Posterior vena cava (tissue), 2 donors: ENCODE data around the gene HAND2. TPM values are rescaled to one million over a fixed set of nuclear protein-coding genes. Genes with fewer than 3 reads are reported as not detected.

Experiments used
- DNase-seq: peaks from one replicate; pipeline ENCODE4 v3.0.0-alpha.2; 2020; ENCODE audit warnings: low spot score
- intact Hi-C, 2 donors: fragments of 100-400 bp; cut with DNase I; formaldehyde crosslinking; loops; one replicate each; pipeline versions ENCODE4 v1.14.1 to v1.14.2; 2022 to 2023
- total RNA-seq, 2 donors: library from RNA; stranded (reverse); fragmentation: NEBNext Ultra II Directional; extraction: Animal tissue kit (Norgen Biotek cat#: 25700); gene quantifications; one replicate each; pipeline ENCODE4 v1.2.1, GENCODE V29; 2021
- donor health status: DM: yes; HTN: yes; CAD: no.
- donor health status: DM: yes; HTN: yes; CAD: no.

The HAND2 gene
- total RNA-seq, 2 donors from 2014 or later, result 1.1 to 3.5 TPM

DNA sequence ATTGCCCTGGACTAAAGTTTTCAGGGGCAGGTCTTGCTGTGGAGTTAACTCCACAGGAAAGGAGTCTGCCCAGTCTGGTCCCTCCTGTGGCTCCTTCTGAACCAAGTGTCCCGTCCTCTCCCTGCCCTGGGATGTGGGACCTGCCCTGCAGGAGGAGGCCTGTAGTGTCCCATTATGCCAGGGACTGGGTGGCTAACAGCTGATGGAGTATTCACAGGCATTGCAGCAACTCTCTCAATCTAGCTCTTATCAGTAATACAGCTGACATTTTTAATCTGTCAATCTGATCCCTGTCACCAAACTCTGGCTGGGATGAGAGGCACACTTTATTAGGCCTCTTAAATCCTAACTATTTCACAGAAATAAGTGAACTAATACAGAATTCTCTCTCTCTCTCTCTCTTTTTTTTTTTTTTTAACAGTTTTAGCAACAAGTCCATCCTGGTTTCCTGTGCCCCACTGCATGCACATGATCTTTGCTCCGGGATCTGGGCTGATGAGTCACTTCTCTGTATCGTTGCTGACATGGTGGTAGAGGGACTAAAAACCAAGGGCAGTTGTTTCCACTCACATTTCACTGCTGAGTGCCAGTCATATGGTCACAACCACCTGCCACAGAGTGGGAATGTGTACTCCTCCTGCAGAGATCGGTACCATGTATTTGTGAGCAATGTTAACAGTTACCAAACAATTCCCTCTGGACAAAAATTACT is 39.1 kb downstream of the HAND2 start:
- intact Hi-C loops, result loop anchor here (5.0 to 10.0 kb wide), 3 partner anchors 69 to 176 kb away; no protein-coding TSS in a partner anchor
- no peak for DNase-seq

DNA sequence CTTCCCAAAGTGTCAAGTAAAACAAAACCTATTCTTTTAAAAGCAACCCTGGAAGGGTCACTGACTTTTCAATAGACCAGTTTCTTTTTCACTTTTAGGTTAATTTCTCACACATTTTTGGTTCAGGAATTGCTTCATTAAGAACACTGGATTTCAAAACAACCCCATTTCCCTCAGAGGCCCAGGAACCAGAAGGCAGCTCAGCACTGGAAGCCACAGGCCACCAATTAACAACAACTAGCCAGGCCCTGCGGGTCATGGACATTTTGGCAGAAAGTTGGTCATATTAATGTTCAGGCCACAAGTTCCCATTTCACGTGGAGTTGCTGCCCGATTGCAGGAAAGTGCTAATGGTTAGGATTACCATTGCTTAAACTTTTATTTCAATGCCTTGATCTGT is 39.8 kb downstream of the HAND2 start:
- intact Hi-C loops, result loop anchor here (5.0 to 10.0 kb wide), 3 partner anchors 68 to 175 kb away; no protein-coding TSS in a partner anchor
- DNase-seq, result no peak

DNA sequence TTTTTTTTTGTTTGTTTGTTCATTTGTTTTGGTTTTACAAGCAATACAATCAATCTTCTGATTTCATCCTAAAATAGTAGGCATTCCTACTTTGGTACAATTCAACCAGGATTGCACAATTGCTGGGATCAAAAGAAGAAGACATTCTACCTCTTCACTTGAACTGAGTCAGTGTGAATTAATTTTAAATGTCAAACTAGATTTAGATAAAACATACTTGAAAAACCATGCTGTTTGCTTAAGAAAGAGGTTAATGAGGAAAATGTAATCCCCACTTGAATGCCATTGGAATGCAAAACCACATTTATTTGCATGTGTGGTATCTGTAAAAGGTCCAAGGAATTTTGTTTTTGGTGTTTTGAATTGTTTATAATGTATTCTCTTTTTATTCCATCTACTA is 40.5 kb downstream of the HAND2 start:
- no peak for DNase-seq
- intact Hi-C loops, result no loop called here

DNA sequence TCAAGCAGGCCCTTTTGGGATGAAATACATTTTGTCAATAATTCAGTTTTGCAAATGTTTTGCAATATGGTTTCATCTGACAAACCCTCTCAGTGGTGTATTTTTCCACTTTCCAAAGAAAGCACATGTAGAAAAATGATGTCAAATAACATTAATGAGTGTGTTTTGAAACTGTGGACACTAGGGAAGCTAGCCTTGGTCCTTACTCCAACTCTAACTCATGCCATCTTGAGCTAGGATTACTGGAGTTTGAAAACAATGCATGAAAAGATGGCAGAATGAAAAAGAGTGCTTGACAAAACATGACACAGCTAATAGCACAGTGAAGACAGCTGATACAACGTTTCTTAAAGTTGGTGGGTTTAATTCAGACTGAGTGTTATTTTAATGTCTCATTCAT is 41.4 kb downstream of the HAND2 start:
- DNase-seq, result no peak
- intact Hi-C loops, result no loop called here

DNA sequence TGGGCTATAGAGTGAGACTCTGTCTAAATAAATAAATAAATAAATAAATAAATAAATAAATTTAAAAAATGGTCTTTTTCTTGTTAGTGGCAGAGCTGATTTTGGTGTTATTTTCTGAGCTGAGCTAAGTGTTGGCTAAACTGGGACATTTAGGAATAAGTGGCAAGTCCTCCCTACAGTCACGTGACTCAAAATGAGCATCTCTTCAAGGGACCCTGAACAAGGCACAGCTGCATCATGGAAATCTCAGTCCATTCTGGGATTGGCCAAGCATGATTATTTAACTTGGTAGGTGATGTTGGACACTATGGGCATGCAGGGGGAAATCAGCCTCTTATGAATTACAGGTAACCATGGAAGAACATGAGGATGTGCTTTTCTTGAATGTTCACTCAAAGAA is 42.0 kb downstream of the HAND2 start:
- intact Hi-C loops, result no loop called here
- no peak for DNase-seq

DNA sequence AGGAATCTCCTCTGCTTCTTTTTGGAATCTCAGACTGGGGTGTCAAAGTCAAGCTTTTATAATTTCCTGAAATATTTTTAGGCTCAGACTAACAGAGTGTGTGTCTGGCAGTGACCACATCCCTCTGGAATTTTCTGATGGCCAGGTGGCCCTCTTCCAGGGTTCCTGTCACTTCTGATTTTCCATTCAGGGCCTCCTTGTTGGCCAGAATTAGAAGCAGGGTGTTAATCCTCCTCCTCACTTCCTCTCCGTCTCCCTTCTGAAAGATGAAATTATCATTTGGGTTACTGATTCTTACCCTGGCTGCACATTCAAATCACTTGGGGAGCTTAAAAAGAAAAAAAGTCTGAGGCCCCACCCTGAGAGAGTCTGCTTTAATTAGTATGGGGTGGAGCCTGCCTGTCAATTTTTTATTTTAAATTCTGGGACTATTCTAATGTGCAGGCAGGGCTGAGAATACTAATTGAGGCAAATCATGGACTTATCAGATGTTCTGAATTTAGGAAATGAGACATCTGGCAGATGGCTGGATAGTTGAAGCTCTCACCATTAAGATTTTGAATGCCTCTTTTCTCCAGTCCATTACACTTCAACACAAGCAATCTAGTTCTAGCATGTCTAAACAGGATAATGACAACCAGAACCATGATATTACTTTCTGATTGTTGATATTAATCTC is 43.2 kb downstream of the HAND2 start:
- intact Hi-C loops, result no loop called here
- DNase-seq, result no peak

DNA sequence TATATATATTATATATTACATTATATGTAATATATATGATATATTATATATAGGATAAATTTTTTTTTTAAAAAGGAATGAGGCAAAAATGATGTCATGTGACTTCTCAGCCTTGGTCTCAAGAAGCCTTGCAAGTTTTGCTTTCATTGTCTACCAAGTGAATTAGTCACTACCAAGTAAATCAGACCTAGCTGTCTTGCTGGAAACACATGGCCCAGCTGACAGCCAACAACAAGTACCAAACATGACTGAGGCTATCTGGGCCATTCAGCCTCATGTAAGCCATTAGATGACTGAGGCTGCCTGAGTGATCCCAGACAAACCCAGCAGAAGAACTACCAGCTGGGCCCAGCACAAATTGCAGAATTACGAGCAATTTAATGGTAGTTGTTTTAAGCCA is 44.9 kb downstream of the HAND2 start:
- no peak for DNase-seq
- intact Hi-C loops, result no loop called here

DNA sequence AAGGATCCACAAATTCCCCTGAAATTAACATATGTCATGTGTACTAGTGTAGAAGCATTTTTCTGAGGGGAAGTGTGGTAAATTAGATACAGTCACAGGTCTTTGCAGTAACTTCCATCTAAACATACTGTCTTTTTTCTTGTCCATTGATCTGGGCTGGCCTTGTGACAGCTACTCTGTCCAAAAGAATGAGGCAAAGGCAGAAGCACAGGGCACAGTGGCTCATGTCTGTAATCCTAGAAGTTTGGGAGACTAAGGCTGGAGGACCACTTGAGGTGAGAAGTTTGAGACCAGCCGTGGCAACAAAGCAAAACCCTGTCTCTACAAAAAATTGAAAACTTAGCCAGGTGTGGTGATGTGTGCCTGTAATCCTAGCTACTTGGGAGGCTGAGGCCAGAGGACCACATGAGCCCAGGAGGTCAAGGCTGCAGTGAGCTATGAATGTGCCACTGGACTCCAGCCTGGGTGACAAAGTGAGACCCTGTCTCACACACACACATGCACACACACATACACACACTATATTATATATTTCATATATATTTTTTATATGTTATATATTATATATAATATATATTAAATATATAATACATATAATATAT is 47.6 kb downstream of the HAND2 start:
- no peak for DNase-seq
- intact Hi-C loops, result no loop called here

DNA sequence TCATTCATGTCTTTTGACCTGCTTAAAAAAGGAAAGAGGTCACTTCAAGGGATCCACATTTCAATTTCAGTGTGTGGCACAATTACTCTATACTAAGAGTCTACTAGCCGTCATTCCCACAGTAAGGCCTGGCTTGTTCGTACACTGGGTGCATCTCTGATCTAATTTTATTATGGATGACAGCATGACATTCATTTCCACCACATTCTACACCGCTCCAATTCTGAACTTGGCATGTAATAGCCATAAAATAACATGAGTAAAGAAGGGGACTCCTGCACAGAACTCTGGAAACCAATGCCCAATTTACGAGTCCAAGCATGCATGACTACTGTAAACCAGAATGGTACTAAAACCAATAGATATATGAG is 51.1 kb downstream of the HAND2 start:
- intact Hi-C loops, result no loop called here
- no peak for DNase-seq

DNA sequence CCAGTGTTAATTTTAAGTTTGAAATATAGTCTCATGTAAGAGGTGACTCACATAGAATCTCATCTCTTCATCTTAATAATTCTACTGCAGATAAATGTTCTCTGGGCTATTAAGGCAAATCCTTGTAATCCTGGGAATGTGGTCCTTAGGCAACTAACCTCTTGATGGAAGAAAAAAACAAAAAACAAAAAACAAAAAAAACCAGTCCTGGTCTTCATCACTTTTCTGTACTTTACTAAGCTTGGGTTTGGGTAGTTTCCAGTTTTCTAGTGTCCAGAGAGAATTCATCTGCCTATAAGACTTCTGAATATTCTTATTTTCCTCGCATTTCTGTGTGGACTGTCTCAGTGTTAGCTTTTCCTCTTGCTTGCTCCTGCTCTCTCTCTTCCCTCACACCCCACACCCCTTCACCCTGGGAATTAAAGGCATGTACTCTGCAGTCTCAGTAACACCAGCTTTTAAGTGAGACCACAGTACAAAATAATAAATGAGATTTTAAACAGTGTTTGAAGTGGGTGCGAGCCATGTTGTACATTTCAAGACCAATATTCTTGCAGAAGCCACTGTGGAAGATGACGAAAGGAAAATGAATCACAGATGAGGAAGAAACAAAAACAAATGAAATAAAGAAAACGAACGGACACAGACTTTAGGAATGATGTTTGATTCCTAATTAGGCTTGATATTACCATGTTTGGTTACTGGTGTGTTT is 51.7 kb downstream of the HAND2 start:
- intact Hi-C loops, result no loop called here

DNA sequence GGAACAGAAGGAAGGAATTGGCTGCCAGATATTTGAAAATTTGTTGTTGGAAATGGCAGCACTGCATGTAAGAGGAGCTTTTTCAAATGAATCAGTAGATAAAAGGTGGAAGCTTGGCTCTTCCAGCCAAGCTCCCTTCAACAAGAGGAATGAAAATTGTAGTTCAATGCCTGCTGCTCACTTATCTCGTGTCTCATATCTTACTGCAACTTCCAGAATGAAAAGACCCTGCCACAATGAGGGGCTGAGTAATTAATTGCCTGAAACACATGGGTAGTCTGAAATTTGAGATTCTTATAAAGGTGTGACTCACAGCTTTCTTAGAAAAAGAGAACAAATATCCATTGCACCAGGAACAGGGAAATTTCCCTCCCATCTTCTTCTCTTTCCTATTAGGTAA is 53.0 kb downstream of the HAND2 start:
- no peak for DNase-seq
- intact Hi-C loops, result no loop called here

More for the DNA sequence above, 51.7 kb downstream of the HAND2 start:
- no peak for DNase-seq

Other genes starting within 250 kb of the HAND2 start
- 10 to 100 TPM; 23.7 to 51.5 TPM for gene HMGB2, start 195.9 kb downstream of the HAND2 start, total RNA-seq
- 10 to 100 TPM; 28.8 to 34.4 TPM for gene SAP30, start 159.3 kb downstream of the HAND2 start, total RNA-seq
- 10 to 100 TPM; 18.2 to 61.8 TPM for gene SCRG1, start 131.1 kb downstream of the HAND2 start, total RNA-seq